A549 (cell line): ENCODE data around the gene KCNH8.

Experiments
- CEBPB ChIP-seq, 2 experiments: fragments of >200 bp in 1 of 2; sonication (Bioruptor Twin) in 1 of 2; formaldehyde crosslinking in 1 of 2; IDR thresholded peaks; 2 replicates each; pipeline ENCODE4 v1.6.1; 2012 to 2016
- CTCF ChIP-seq: fragments of >200 bp; sonication (Bioruptor Twin); formaldehyde crosslinking; IDR thresholded peaks from 3 replicates; pipeline ENCODE4 v1.5.1; 2016
- EHF ChIP-seq: fragments of 250-450 bp; sonication (Bioruptor Pico); IDR thresholded peaks from 2 replicates; pipeline ENCODE4 v1.5.0; 2020; ENCODE audit warnings: mild to moderate bottlenecking
- EP300 ChIP-seq, 2 experiments: fragments of >200 bp; sonication (Bioruptor Twin); formaldehyde crosslinking; IDR thresholded peaks; 2 replicates in 1 of 2; 3 replicates in 1 of 2; pipeline ENCODE4 v1.6.1; 2016 to 2017
- HOXB5 ChIP-seq: fragments of 250-450 bp; sonication (Bioruptor Pico); IDR thresholded peaks from 2 replicates; pipeline ENCODE4 v1.5.0; 2020; ENCODE audit warnings: mild to moderate bottlenecking, moderate library complexity
- KDM5A ChIP-seq: fragments of 200-600 bp; sonication (generic); IDR thresholded peaks from 2 replicates; pipeline ENCODE4 v1.6.1; 2016; ENCODE audit warnings: antibody characterized with exemption, mild to moderate bottlenecking
- MAX ChIP-seq: IDR thresholded peaks from 2 replicates; pipeline ENCODE4 v1.6.1; 2012

- no peak for TF ChIP-seq MAX
- no peak for TF ChIP-seq EP300 (IDR thresholded peaks at IDR 0.05)
- no peak for TF ChIP-seq KDM5A
- no peak for TF ChIP-seq CTCF
- TF ChIP-seq EHF: no peak
- TF ChIP-seq HOXB5: no peak
- TF ChIP-seq CEBPB (IDR thresholded peaks at IDR 0.05): no peak
Measured at GRCh38 chr3:19274576-19274975, 126.3 kb downstream of the KCNH8 start.
